ENCODE data around the gene ZNF362.

DNA sequence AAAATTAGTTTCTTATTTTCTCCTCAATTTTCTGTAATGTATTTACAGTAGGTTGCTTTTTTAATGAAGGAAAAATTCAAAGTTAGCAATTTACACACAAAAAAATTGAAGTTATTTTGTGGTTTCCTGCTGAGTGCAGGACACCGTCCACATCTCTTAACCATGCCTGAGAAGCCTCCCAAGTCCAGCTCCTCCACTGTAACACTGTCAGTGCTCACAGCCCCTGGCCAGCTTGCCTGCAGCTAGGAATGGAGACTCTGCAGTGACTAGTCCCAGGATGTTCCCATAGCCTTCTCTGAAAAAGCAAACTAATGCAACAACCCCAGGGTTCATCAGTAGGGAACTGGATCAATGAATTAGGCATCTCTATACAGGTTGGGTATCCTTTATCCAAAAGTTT lies 61.1 kb downstream of the ZNF362 start:
- no peak for TF ChIP-seq YY1 (IDR thresholded peaks at IDR 0.05; ENCODE audit: low read depth)
- TF ChIP-seq, protein P1, sequence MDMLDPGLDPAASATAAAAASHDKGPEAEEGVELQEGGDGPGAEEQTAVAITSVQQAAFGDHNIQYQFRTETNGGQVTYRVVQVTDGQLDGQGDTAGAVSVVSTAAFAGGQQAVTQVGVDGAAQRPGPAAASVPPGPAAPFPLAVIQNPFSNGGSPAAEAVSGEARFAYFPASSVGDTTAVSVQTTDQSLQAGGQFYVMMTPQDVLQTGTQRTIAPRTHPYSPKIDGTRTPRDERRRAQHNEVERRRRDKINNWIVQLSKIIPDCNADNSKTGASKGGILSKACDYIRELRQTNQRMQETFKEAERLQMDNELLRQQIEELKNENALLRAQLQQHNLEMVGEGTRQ (IDR thresholded peaks at IDR 0.05; ENCODE audit: borderline replicate concordance, low read depth, low read length) = no peak
- TF ChIP-seq, protein P2, sequence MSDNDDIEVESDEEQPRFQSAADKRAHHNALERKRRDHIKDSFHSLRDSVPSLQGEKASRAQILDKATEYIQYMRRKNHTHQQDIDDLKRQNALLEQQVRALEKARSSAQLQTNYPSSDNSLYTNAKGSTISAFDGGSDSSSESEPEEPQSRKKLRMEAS (IDR thresholded peaks at IDR 0.05; ENCODE audit: low read depth) = no peak
- TF ChIP-seq, protein P3, sequence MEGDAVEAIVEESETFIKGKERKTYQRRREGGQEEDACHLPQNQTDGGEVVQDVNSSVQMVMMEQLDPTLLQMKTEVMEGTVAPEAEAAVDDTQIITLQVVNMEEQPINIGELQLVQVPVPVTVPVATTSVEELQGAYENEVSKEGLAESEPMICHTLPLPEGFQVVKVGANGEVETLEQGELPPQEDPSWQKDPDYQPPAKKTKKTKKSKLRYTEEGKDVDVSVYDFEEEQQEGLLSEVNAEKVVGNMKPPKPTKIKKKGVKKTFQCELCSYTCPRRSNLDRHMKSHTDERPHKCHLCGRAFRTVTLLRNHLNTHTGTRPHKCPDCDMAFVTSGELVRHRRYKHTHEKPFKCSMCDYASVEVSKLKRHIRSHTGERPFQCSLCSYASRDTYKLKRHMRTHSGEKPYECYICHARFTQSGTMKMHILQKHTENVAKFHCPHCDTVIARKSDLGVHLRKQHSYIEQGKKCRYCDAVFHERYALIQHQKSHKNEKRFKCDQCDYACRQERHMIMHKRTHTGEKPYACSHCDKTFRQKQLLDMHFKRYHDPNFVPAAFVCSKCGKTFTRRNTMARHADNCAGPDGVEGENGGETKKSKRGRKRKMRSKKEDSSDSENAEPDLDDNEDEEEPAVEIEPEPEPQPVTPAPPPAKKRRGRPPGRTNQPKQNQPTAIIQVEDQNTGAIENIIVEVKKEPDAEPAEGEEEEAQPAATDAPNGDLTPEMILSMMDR (IDR thresholded peaks at IDR 0.05) = no peak
- no peak for TF ChIP-seq SMC3 (IDR thresholded peaks at IDR 0.05; ENCODE audit: low read depth, low read length)
- TF ChIP-seq, protein P4, sequence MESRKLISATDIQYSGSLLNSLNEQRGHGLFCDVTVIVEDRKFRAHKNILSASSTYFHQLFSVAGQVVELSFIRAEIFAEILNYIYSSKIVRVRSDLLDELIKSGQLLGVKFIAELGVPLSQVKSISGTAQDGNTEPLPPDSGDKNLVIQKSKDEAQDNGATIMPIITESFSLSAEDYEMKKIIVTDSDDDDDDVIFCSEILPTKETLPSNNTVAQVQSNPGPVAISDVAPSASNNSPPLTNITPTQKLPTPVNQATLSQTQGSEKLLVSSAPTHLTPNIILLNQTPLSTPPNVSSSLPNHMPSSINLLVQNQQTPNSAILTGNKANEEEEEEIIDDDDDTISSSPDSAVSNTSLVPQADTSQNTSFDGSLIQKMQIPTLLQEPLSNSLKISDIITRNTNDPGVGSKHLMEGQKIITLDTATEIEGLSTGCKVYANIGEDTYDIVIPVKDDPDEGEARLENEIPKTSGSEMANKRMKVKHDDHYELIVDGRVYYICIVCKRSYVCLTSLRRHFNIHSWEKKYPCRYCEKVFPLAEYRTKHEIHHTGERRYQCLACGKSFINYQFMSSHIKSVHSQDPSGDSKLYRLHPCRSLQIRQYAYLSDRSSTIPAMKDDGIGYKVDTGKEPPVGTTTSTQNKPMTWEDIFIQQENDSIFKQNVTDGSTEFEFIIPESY (IDR thresholded peaks at IDR 0.05; ENCODE audit: borderline replicate concordance, low read depth) = no peak

Data from SK-N-SH (cell line).